IPS-20b (cell line): Measurements from ENCODE around the gene ARF4.
A peak's percentile ranks its signal among the peaks of the same experiment; 100 is the strongest.

Source experiments
- H3K27ac ChIP-seq: one replicate; pipeline ENCODE4 v1.5.1; 2013; ENCODE audit warnings: low read length
- H3K27me3 ChIP-seq: 2 replicates; pipeline ENCODE4 v1.6.1; 2013; ENCODE audit warnings: mild to moderate bottlenecking, low read length, inconsistent platforms; ENCODE audit not compliant: insufficient read depth
- H3K36me3 ChIP-seq: 2 replicates; pipeline ENCODE4 v1.6.1; 2013; ENCODE audit warnings: low read depth, mild to moderate bottlenecking, inconsistent platforms, low read length, moderate library complexity; ENCODE audit not compliant: insufficient read depth
- H3K4me1 ChIP-seq: 2 replicates; pipeline ENCODE4 v1.6.1; 2013; ENCODE audit warnings: mild to moderate bottlenecking, control low read depth, inconsistent platforms, low read length, moderate library complexity; ENCODE audit not compliant: insufficient read depth
- H3K4me3 ChIP-seq: 2 replicates; pipeline ENCODE4 v1.5.1; 2013; ENCODE audit warnings: mild to moderate bottlenecking, low read length, inconsistent platforms
- H3K9ac ChIP-seq: 2 replicates; pipeline ENCODE4 v1.6.1; 2013; ENCODE audit warnings: low read depth, mild to moderate bottlenecking, inconsistent platforms, low read length, moderate library complexity
- H3K9me3 ChIP-seq: 2 replicates; pipeline ENCODE4 v1.6.1; 2013; ENCODE audit warnings: mild to moderate bottlenecking, low read depth, low read length, inconsistent platforms; ENCODE audit not compliant: insufficient read depth

Gene ARF4

GRCh38 chr3:57575966-57576626 lies 21.0 kb downstream of the ARF4 start:
- no peak overlapping the region for H3K4me3 ChIP-seq
- H3K9me3 ChIP-seq, result no peaks in the 10 kb centered on the region
- H3K27me3 ChIP-seq, result no peaks in the 10 kb centered on the region
- H3K36me3 ChIP-seq, result peaks cover 97% of the 10 kb centered on the region
- H3K9ac ChIP-seq, result no peak overlapping the region
- no peaks in the 10 kb centered on the region for H3K4me1 ChIP-seq
- H3K27ac ChIP-seq, result no peak overlapping the region

DNA sequence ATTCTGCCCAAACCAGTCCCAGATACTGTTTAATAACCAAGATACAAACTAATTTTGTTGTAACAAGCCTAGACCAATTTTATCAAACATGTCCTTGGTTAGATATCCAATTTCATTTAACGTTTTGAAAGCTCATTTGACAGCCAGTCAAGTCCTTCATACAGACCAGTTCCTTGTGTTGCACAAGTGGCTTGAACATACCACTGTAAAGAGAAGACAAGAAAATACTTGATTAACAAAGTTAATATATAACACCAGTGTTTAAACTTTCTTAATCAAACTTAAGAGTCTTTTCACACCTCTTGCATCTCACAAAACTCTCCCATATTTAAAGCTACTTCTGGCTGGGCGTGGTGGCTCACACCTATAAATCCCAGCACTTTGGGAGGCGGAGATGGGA lies 25.0 kb downstream of the ARF4 start:
- Histone ChIP-seq H3K27ac (no peak overlapping the region), H3K9ac (no peak overlapping the region), H3K4me1 (no peaks in the 10 kb centered on the region), H3K4me3 (no peak overlapping the region), H3K9me3 (no peaks in the 10 kb centered on the region), H3K27me3 (no peaks in the 10 kb centered on the region), H3K36me3 (peaks cover 80% of the 10 kb centered on the region)

DNA sequence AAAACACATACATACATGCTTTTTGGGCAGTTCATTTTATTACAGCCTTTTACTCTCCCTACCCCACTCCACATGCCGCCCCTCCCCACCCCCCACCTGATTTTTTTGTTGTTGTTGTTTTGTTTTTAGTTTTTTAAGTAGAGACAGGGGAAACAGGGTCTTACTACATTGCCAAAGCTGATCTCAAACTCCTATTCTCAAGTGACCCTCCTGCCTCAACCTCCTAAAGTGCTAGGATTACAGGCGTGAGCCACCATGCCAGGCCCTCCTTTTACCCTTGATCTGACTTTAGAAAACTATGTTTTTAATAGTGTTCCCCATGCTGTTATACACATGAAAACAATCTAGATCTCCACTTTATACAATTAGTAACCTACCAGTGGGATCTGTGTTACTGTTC lies 26.3 kb downstream of the ARF4 start:
- H3K4me3 ChIP-seq, result no peak overlapping the region
- no peaks in the 10 kb centered on the region for H3K9me3 ChIP-seq
- H3K36me3 ChIP-seq, result peaks cover 75% of the 10 kb centered on the region
- H3K27me3 ChIP-seq, result no peaks in the 10 kb centered on the region
- H3K4me1 ChIP-seq, result 0 out of 2 replicates have a peak, but pooled peaks cover 2% of the 10 kb centered on the region
- H3K27ac ChIP-seq, result no peak overlapping the region
- H3K9ac ChIP-seq, result no peak overlapping the region

DNA sequence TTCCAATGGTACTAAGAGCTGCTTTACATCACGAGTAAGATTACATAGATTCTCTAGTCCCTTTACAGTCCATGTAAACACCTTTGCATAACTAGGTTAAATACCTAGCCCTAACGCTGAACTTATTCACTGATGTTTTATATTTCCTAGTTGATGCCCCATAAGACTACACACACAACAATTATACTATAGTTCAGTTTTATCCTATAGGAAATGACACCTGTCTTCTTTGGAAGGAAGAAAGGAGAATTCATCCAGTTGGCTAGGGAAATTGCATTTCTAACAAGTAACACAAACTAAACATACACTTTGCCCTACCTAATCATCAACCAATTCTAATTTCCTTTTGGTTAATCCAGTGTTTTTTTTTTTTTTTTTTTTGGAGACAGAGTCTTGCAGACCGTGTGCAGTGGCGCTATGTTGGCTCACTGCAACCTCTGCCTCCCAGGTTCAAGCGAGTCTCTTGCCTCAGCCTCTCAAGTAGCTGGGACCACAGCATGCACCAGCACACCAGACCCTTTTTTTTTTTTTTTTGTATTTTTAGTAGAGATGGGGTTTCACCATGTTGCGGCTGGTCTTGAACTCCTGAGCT lies 27.2 kb downstream of the ARF4 start:
- no peaks in the 10 kb centered on the region for H3K9me3 ChIP-seq
- 0 out of 2 replicates have a peak, but pooled peaks cover 2% of the 10 kb centered on the region for H3K4me1 ChIP-seq
- H3K9ac ChIP-seq, result no peak overlapping the region
- peaks cover 66% of the 10 kb centered on the region for H3K36me3 ChIP-seq
- no peaks in the 10 kb centered on the region for H3K27me3 ChIP-seq
- no peak overlapping the region for H3K27ac ChIP-seq
- no peak overlapping the region for H3K4me3 ChIP-seq

DNA sequence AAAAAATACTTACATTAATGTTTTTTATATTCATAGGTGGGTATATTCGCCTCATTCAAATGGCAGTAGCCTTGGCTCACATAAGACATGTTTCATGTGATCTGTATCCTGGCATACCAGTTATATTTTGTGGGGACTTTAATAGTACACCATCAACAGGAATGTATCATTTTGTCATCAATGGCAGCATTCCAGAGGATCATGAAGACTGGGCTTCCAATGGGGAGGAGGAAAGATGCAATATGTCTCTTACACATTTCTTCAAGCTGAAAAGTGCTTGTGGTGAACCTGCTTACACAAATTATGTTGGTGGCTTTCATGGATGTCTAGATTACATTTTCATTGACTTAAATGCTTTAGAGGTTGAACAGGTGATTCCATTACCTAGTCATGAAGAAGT lies 37.6 kb downstream of the ARF4 start:
- Histone ChIP-seq H3K9ac (no peak overlapping the region), H3K4me1 (0 out of 2 replicates have a peak, but pooled peaks cover 5% of the 10 kb centered on the region), H3K27ac (no peak overlapping the region), H3K9me3 (no peaks in the 10 kb centered on the region), H3K4me3 (no peak overlapping the region), H3K27me3 (no peaks in the 10 kb centered on the region), H3K36me3 (peaks cover 32% of the 10 kb centered on the region)

DNA sequence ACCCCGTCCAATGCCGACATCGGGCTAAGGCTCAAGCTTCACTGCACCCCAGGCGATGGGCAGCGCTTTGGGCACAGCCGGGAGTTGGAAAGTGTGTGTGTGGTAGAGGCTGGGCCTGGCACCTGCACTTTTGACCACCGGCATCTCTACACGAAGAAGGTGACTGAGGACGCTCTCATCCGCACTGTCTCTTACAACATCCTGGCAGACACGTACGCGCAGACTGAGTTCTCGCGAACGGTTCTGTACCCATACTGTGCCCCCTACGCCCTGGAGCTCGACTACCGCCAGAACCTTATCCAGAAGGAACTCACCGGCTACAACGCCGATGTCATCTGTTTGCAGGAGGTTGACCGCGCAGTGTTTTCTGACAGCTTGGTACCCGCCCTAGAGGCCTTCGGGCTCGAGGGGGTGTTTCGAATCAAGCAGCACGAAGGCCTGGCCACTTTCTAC lies 40.0 kb downstream of the ARF4 start:
- H3K9ac ChIP-seq, result peak overlapping the region; percentile 78
- 0 out of 2 replicates have a peak, but pooled peaks cover 5% of the 10 kb centered on the region for H3K4me1 ChIP-seq
- peaks cover 26% of the 10 kb centered on the region for H3K36me3 ChIP-seq
- H3K27ac ChIP-seq, result no peak overlapping the region
- no peaks in the 10 kb centered on the region for H3K27me3 ChIP-seq
- peak overlapping the region; percentile 83 for H3K4me3 ChIP-seq
- H3K9me3 ChIP-seq, result no peaks in the 10 kb centered on the region

- Histone ChIP-seq H3K36me3 (peaks cover 22% of the 10 kb centered on the region), H3K27me3 (no peaks in the 10 kb centered on the region), H3K9me3 (no peaks in the 10 kb centered on the region), H3K4me3 (peak overlapping the region; percentile 83), H3K4me1 (0 out of 2 replicates have a peak, but pooled peaks cover 5% of the 10 kb centered on the region), H3K27ac (no peak overlapping the region), H3K9ac (peak overlapping the region; percentile 78)
Observed at GRCh38 chr3:57556459-57557084, 40.6 kb downstream of the ARF4 start.

DNA sequence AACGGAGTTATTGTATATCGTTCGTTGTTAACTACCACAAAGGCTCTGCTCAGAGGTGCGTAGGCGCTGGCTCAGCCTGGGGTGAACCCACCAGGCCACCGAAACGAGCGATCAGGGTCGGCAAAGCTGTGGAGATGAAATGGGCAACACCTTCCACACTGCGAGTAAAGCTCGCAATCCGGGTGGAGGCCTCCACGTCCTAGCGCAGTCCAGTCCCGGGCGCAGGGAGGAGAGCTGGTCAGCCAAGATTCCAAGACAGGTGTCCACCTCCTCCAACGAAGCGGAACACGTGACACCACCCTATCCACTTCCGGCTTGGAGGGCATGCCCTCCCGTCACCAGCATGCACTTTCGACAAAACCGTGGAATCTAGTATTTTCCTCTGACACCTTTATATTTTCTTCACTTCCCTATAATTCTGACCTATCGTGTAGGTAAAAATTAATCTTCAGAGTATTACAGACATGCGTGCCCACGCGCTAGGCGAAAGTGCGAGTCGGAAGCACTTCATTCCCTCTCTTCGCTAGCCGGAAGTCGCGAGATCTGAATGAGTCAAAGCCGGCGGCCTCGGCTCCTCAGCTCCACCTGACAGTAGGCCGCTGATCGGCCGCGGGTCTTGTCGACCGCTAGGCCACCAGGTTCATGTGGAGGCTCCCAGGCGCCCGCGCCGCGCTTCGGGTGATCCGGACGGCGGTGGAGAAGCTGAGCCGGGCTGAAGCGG lies 41.2 kb downstream of the ARF4 start, which contains the start of gene PDE12:
Gene PDE12, plus strand, starts transcription at position 537 of the 721 bp plus-strand sequence. Its CDS starts 106 bp downstream, at position 643.
- peak within 1 kb of the TSS; percentile 78 for H3K9ac ChIP-seq
- H3K4me3 ChIP-seq, result peak within 1 kb of the TSS; percentile 83
- no peaks in the 10 kb centered on the region for H3K9me3 ChIP-seq
- H3K27ac ChIP-seq, result peak within 1 kb of the TSS; percentile 80
- peaks cover 16% of the 10 kb centered on the region for H3K36me3 ChIP-seq
- 0 out of 2 replicates have a peak, but pooled peaks cover 5% of the 10 kb centered on the region for H3K4me1 ChIP-seq
- no peaks in the 10 kb centered on the region for H3K27me3 ChIP-seq

- Histone ChIP-seq H3K27me3 (no peaks in the 10 kb centered on the region), H3K36me3 (peaks cover 11% of the 10 kb centered on the region), H3K27ac (peak overlapping the region; percentile 80), H3K9me3 (no peaks in the 10 kb centered on the region), H3K4me1 (0 out of 2 replicates have a peak, but pooled peaks cover 5% of the 10 kb centered on the region), H3K9ac (peak overlapping the region; percentile 78; the same call in 1 of the 2 replicates), H3K4me3 (peak overlapping the region; percentile 83)
Observed at GRCh38 chr3:57555306-57555705, 41.8 kb downstream of the ARF4 start.

- H3K9ac ChIP-seq, result no peak overlapping the region
Observed at GRCh38 chr3:57546616-57547015, 50.5 kb downstream of the ARF4 start.

GRCh38 chr3:57545636-57546268 lies 51.4 kb downstream of the ARF4 start:
- H3K9ac ChIP-seq, result no peak overlapping the region
- no peaks in the 10 kb centered on the region for H3K36me3 ChIP-seq
- no peaks in the 10 kb centered on the region for H3K9me3 ChIP-seq
- H3K4me1 ChIP-seq, result peaks cover 6% of the 10 kb centered on the region; the same call in 1 of the 2 replicates
- no peak overlapping the region for H3K27ac ChIP-seq
- no peak overlapping the region for H3K4me3 ChIP-seq
- no peaks in the 10 kb centered on the region for H3K27me3 ChIP-seq

More at GRCh38 chr3:57546616-57547015, 50.5 kb downstream of the ARF4 start:
- Histone ChIP-seq H3K36me3 (no peaks in the 10 kb centered on the region), H3K4me3 (no peak overlapping the region), H3K27me3 (no peaks in the 10 kb centered on the region), H3K4me1 (peaks cover 6% of the 10 kb centered on the region; the same call in 1 of the 2 replicates), H3K9me3 (no peaks in the 10 kb centered on the region), H3K27ac (no peak overlapping the region)
